HG02870 (cell line): ENCODE measurements around the gene OR10C1.

Source experiments
- ATAC-seq: cut with Tn5 transposase; IDR thresholded peaks from one replicate; pipeline ENCODE4 v1.9.1; 2021; ENCODE audit warnings: mild to moderate bottlenecking, moderate library complexity; ENCODE audit not compliant: unreplicated experiment

Gene OR10C1

DNA sequence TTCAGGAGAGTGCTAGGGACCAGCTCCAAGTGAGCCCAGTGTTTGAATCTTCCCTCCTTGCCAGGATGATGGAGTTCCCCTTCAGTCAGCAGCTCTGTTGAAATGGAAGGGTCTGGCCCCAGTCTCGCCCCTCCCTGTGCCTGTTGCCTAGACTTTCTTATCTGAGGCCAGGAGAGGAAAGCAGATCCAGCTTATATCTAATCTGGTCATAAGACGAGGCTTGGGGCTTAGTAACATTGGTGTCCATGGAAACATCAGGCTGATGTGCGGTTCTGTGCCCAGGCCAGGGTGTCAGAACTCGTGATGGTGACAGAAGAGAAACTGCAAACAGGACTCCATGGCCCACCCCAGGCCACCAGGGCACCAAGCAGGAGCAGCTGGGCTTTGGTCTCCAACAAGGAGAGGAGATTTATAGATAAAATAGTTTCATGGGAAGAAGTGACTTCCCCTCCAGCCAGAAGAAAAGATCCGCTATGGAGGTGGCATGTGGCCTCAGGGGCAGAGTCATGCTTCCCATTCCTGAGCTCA lies 38.9 kb downstream of the OR10C1 start:
- ATAC-seq, result no peak

DNA sequence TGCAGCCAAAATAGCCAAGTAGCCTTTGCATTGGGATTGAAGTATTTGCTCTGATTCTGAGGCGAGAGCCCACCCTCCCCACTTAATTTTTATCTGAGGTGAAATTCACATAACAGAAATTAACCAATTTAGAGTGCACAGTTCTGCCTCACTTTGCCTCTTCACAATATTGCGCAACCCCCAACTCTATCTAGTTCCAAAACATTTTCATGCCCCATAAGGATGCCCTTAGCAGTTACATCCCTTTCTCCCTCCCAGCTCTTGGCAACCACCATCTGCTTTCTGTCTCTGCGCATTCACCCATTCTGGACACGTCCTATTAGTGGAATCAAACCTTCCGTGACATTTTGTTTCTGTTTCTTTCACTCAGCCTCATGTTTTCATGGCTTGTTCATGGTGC lies 39.6 kb downstream of the OR10C1 start:
- no peak for ATAC-seq

DNA sequence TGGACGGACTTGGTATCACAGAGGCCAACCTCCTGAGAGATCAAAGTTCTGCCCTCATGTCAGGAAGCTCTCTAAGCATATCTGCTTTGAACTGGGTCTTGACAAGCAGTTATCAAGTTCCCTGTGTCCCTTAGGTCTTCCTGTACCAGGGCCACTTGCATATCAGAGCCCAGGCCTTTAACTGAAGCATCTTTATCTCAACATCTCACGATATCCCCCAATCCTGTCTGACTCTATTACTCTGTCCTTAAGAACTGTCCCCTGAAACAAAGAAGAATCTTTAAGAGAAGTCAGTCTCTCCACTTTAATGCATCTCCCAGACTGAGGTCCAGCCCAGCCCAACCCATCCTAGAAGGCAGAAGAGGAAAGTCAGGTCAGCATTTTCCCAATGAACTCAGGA lies 40.5 kb downstream of the OR10C1 start:
- ATAC-seq, result no peak

DNA sequence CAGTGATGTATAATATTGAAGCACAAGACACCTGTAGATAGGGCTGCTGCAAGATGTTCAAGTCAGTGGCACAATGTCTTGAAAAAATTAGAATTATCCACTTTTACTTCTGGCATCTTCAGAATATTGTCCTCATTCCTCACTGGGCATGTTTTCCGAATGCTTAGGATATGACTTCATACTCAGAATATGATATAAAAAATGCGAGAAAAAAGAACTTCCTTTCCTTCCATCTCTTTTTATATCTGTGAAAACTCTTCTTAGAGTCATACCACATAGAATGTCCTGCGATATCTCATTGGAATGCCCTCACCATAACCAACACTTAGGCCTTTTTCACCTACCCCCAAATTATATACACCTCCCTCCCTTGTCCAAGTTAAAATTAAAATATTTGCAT lies 44.1 kb downstream of the OR10C1 start:
- ATAC-seq, result no peak

- ATAC-seq, result no peak
Observed at GRCh38 chr6:29483735-29484134, 44.6 kb downstream of the OR10C1 start.

DNA sequence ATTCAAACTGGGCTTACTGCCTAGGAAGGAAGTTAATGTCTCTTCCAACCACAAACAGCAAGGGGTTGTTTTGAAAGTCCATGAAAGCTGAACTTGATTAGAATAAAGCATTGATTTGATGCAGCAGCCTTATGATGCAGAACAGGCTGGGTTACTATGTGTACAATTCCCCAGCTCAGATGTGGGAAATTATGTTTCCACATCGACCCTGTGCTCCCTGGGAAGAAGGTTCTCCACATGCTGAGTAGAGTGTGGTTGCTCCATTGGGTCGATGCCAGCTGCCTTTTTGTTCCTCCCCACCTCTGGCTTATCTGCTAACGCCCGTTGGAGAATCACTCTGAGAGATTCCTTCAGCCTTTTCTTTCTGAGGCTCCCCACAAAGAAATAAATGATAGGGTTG lies 47.5 kb downstream of the OR10C1 start:
- ATAC-seq, result no peak

DNA sequence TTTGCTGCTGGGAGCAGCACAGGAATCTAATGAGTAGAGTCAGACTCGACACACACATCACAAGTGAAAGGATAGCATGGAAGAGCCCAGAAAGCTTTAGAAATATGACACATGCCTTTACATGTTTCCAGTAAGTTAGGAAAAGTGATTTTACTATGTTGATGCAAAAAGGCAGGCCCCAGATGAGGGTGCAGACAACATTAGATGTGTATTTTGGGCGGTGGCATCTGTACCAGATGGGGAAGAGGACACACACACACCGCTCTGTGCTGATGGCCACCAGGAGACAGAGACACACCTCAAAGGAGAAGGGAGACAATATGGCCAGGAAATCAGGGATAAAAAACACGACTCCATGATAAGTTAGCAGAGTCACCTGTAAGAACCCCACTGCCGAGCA lies 48.0 kb downstream of the OR10C1 start:
- no peak for ATAC-seq

DNA sequence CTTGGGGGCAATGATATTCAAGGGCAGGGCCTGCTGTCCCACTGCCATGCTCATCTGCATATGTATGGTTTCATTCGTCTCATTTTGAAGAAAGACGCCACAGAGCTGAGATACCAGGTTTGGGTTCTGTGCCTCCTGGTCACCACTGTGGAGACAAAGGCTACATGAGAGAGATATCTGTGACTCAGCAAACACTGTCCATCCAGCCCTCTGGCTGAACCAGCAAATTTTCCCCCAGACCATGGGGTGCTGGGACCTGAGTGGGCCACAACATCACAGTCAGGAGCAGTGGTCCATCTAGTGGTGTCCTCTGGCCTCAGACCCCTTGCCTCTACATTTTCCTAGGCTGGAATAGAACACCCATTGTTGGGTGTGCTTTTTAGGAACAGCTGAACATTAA lies 48.6 kb downstream of the OR10C1 start, which contains the start of gene MAS1L:
Gene MAS1L (minus strand): TSS at position 297 of the 400 bp plus-strand sequence. CDS start 54 bp downstream, at position 243.
- ATAC-seq, result no peak

DNA sequence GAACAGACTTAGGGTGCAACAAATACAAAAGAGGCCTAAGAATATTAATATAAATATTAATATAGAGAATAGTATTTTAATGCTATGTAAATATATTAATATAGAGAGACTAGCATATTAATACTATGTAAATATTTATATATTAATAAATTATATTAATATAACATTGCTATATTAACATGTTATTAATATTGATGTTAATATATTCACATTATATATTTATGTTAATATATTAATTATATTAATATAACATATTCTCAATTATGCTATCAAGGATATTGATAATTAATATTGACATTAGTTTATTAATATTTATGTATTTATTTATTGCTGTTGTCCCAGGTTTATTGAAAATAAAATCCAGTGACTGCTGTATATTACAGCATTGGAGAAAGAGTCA lies 49.8 kb downstream of the OR10C1 start:
- no peak for ATAC-seq

DNA sequence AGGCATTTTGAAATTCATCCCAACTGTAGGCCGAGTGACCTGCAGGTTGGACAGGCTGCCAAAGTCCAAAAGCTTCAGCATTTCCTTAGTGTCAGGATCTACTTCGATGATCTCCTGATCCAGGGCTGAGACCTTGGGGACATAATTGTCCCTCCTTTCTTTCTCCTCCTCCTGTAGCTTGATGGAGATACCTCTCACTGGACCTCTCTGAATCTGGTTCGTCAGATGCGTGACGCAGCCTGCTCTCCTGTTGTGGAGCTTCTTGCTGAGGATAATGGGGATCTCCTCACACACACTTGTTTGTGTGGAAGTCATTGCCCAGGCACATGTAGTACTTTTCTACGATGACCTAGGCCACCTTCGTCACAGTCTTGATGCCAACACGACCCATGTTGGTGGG lies 50.2 kb downstream of the OR10C1 start:
- ATAC-seq, result no peak

DNA sequence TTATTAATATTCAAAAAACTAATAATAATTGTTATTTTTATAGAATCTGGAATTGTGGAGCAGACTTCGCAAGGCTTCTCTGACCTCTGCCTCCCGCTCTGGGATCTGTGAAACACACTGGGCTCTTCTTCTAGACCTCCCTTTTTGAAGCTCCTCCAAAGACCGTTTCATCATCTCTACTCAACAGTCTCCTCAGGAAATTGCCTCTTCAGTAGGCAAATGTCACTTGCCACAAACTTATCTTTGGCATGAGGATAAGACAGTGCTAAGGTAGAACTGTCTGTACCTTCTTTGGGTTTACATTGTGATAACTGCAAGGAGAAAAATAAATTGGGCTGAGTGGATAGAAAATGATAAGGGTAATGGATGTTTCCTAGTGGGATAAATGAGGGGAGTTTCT lies 50.9 kb downstream of the OR10C1 start:
- ATAC-seq, result no peak

- ATAC-seq, result no peak
Observed at GRCh38 chr6:29490552-29490951, 51.4 kb downstream of the OR10C1 start.
